Breast epithelium (tissue), 4 donors: Measurements from ENCODE around the gene TRIM40. TPM values are rescaled to one million over a fixed set of nuclear protein-coding genes. Genes with fewer than 3 reads are reported as not detected.
A peak's percentile ranks its signal among the peaks of the same experiment; 100 is the strongest.

Experiments
- DNase-seq, 2 donors: peaks; one replicate each; pipeline ENCODE4 v3.0.0-alpha.2; 2019; ENCODE audit warnings: low spot score in 2 of 2
- H3K27ac ChIP-seq, 2 donors: fragments of 200-600 bp; sonication (generic) in 1 of 2; one replicate each; pipeline ENCODE4 v1.5.1; 2016 to 2019; ENCODE audit warnings: mild to moderate bottlenecking in 1 of 2
- H3K27me3 ChIP-seq, 2 donors: fragments of 200-600 bp; sonication (generic) in 1 of 2; one replicate each; pipeline versions ENCODE4 v1.5.1 to v1.6.0; 2017 to 2019; ENCODE audit warnings: control low read depth in 1 of 2, mild to moderate bottlenecking in 1 of 2
- H3K36me3 ChIP-seq: fragments of 200-600 bp; one replicate; pipeline ENCODE4 v1.5.1; 2019
- H3K4me1 ChIP-seq, 2 donors: fragments of 200-600 bp; sonication (generic); one replicate each; pipeline ENCODE4 v1.5.1; 2016 to 2019; ENCODE audit warnings: control low read depth in 1 of 2
- H3K4me3 ChIP-seq, 3 donors: fragments of 200-600 bp; sonication (generic); 1 replicate in 2 of 3; 2 replicates in 1 of 3; pipeline ENCODE4 v1.5.1; 2016 to 2019; ENCODE audit warnings: mild to moderate bottlenecking in 3 of 3, moderate library complexity in 2 of 3
- H3K9me3 ChIP-seq, 2 donors: fragments of 200-600 bp; sonication (generic) in 1 of 2; one replicate each; pipeline ENCODE4 v1.5.1; 2016 to 2019; ENCODE audit warnings: control low read depth in 1 of 2
- POLR2A ChIP-seq: fragments of 450-650 bp; IDR thresholded peaks from one replicate; pipeline ENCODE4 v1.6.1; 2016; ENCODE audit warnings: antibody characterized with exemption, mild to moderate bottlenecking, moderate library complexity
- POLR2AphosphoS5 ChIP-seq, 3 donors: sonication (generic); formaldehyde crosslinking; IDR thresholded peaks; one replicate each; pipeline ENCODE4 v1.6.1; 2017; ENCODE audit warnings: antibody characterized with exemption in 3 of 3
- intact Hi-C: fragments of 100-400 bp; cut with DNase I; formaldehyde crosslinking; loops from one replicate; pipeline ENCODE4 v1.15.1; 2023; ENCODE audit warnings: low total_unique reads
- total RNA-seq, 3 donors: library from RNA; depleted of rRNA; stranded (reverse); fragments of >200 nt; gene quantifications; one replicate each; pipeline ENCODE4 v1.1.0, GENCODE V29; 2016
- TF ChIP-seq, protein P1 (sequence below), 3 donors: fragments of 450-650 bp; IDR thresholded peaks; one replicate each; pipeline ENCODE4 v1.5.1; 2016 to 2017; ENCODE audit warnings: antibody characterized with exemption in 3 of 3, mild to moderate bottlenecking in 3 of 3, moderate library complexity in 3 of 3

TRIM40 gene
- total RNA-seq, 3 donors from 2014 or later: 0.33 TPM; not detected in 2

DNA sequence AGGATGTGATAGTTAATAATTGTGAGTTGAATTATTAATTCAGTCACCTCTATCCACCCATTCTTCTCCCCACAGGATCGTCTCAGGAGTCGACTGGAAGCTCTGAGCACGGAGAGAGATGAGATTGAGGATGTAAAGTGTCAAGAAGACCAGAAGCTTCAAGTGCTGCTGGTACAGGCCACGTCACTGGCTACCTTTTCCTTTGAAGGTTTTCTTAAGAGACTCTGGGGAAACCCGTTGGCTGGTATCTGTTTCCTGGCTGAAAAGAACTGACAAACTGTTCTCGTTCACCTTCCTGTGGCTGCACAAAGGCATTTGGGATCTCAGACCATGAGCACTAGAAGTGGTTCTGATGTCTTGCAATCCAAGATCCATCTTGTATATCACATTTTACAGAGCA is 31.2 kb downstream of the TRIM40 start:
- no peak for TF ChIP-seq POLR2AphosphoS5 (IDR thresholded peaks at IDR 0.05)
- TF ChIP-seq, protein P1, sequence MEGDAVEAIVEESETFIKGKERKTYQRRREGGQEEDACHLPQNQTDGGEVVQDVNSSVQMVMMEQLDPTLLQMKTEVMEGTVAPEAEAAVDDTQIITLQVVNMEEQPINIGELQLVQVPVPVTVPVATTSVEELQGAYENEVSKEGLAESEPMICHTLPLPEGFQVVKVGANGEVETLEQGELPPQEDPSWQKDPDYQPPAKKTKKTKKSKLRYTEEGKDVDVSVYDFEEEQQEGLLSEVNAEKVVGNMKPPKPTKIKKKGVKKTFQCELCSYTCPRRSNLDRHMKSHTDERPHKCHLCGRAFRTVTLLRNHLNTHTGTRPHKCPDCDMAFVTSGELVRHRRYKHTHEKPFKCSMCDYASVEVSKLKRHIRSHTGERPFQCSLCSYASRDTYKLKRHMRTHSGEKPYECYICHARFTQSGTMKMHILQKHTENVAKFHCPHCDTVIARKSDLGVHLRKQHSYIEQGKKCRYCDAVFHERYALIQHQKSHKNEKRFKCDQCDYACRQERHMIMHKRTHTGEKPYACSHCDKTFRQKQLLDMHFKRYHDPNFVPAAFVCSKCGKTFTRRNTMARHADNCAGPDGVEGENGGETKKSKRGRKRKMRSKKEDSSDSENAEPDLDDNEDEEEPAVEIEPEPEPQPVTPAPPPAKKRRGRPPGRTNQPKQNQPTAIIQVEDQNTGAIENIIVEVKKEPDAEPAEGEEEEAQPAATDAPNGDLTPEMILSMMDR (IDR thresholded peaks at IDR 0.05): no peak
- no peak for TF ChIP-seq POLR2A
- H3K27me3 ChIP-seq: peaks cover 0 to 48% of the 10 kb centered on the region in 2 donors
- no peaks in the 10 kb centered on the region for H3K36me3 ChIP-seq
- intact Hi-C loops: loop anchor here (5.0 kb wide), 1 partner anchor 840 kb away; no protein-coding TSS in a partner anchor
- no peak overlapping the region for H3K4me3 ChIP-seq
- H3K9me3 ChIP-seq: no peaks in the 10 kb centered on the region
- peaks cover 0 to 4% of the 10 kb centered on the region in 2 donors for H3K4me1 ChIP-seq
- no peak overlapping the region for H3K27ac ChIP-seq
- no peak for DNase-seq

DNA sequence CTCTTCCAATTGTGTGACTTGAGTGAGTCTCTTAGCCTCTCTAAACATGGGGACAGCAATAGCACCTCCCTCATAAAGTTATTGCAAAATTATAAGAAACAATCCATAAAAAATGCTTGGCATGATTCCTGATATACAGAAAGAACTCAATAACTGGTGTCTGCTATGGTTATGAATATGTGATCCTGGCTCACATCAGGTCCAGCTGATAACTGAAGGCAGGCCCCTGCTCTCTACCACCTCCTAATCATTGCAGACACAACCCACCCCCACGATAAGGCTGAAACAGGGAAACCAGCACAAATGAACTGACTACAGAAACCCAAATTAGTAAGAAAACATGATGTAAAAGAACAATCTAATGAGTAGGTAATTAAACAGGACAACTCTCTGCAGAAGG is 32.8 kb downstream of the TRIM40 start:
- H3K4me1 ChIP-seq: peaks cover 0 to 4% of the 10 kb centered on the region in 2 donors
- no peak overlapping the region for H3K4me3 ChIP-seq
- TF ChIP-seq POLR2A (no peak), POLR2AphosphoS5 (IDR thresholded peaks at IDR 0.05) (no peak)
- TF ChIP-seq, protein P1 (IDR thresholded peaks at IDR 0.05): no peak
- H3K9me3 ChIP-seq: no peaks in the 10 kb centered on the region
- no peak overlapping the region for H3K27ac ChIP-seq
- intact Hi-C loops: loop anchor here (5.0 kb wide), 1 partner anchor 839 kb away; no protein-coding TSS in a partner anchor
- H3K36me3 ChIP-seq: no peaks in the 10 kb centered on the region
- H3K27me3 ChIP-seq: peaks cover 0 to 51% of the 10 kb centered on the region in 2 donors
- DNase-seq: no peak

DNA sequence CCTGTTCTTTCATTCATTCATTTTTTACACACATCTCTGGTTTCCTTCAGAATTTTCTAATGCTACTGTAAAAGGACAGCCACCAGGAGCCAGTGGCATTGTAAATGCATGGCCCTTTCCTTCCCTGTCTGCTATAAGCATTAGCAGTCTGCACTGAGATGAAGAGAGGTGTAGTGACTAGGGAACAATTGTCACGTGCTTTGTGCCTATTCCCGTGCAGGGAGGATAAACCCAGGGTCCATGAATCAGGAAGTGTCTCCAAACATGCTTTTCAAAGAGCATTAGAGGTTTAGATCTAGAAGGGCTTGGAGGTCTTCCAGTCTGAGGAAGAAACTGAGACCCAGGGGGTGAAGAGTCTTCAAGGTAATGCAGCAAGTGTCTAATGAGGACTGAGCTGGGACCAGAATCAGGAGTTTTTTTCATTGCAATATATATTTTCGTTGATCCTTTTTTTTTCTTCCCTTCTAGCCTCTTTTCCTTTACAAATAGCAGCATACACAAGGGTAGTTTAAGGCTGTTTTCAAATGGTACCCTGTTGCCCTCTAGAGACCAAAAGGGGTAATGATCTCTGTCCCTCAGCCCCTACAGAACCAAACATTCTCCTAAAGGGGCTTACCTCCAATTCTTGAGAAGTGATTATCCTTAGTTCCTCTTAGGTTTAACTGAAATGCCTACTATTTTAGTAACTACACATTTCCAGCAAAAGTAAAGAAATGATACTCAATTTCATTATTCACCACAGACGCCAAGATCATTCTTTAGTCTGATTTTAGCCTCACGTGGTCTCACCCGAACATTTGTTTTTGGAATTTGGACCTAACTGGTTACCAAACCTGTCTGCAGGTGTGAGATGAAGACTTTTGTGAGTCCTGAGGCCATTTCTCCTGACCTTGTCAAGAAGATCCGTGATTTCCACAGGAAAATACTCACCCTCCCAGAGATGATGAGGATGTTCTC is 34.0 kb downstream of the TRIM40 start:
- Histone ChIP-seq H3K9me3 (no peaks in the 10 kb centered on the region), H3K36me3 (no peaks in the 10 kb centered on the region), H3K27me3 (peaks cover 0 to 47% of the 10 kb centered on the region in 2 donors), H3K27ac (no peak overlapping the region), H3K4me3 (no peak overlapping the region), H3K4me1 (peaks cover 0 to 4% of the 10 kb centered on the region in 2 donors)
- intact Hi-C loops: loop anchor here (5.0 kb wide), 1 partner anchor 837 kb away; no protein-coding TSS in a partner anchor
- TF ChIP-seq, protein P1 (IDR thresholded peaks at IDR 0.05): peak; percentile 49 to 74 (median 67)
- no peak for TF ChIP-seq POLR2A
- no peak for DNase-seq

DNA sequence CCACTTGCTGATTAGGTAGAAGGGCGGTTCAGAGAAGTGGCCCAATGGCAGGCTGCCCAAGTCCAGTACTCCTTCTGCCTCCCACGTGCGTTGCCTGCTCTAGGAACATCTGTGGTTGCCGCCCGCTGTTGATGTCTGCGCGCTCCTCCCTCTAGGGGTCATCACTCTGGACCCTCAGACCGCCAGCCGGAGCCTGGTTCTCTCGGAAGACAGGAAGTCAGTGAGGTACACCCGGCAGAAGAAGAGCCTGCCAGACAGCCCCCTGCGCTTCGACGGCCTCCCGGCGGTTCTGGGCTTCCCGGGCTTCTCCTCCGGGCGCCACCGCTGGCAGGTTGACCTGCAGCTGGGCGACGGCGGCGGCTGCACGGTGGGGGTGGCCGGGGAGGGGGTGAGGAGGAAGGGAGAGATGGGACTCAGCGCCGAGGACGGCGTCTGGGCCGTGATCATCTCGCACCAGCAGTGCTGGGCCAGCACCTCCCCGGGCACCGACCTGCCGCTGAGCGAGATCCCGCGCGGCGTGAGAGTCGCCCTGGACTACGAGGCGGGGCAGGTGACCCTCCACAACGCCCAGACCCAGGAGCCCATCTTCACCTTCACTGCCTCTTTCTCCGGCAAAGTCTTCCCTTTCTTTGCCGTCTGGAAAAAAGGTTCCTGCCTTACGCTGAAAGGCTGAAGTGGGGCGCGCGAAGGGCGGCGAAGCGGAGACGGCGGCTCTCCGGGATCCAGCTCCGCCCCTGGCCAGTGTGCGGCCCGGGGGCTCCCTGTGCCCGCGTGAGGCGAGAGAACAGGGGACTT is 35.9 kb downstream of the TRIM40 start:
- Histone ChIP-seq H3K27me3 (peaks cover 0 to 46% of the 10 kb centered on the region in 2 donors), H3K9me3 (no peaks in the 10 kb centered on the region), H3K4me1 (peaks cover 0 to 4% of the 10 kb centered on the region in 2 donors), H3K4me3 (peak overlapping the region in 1 of 3 donors; percentile 54), H3K36me3 (no peaks in the 10 kb centered on the region), H3K27ac (no peak overlapping the region)
- no peak for TF ChIP-seq POLR2AphosphoS5 (IDR thresholded peaks at IDR 0.05)
- no peak for TF ChIP-seq POLR2A
- TF ChIP-seq, protein P1 (IDR thresholded peaks at IDR 0.05): no peak
- intact Hi-C loops: no loop called here
- no peak for DNase-seq
